Stimulated activated CD8-positive, alpha-beta memory T cell treated with anti-CD3 and anti-CD28 coated beads, Interleukin-15, amount 100 ng/mL, for 24 hours (primary cell): ENCODE results near the gene TPMT.
A peak's percentile ranks its signal among the peaks of the same experiment; 100 is the strongest.
"Not testable (repeated sequence)": the region's sequence is repeated elsewhere in the genome, so short reads cannot be mapped to it uniquely, and the experiment has no call there.

Source experiments
- DNase-seq: peaks from one replicate; pipeline ENCODE4 v3.0.0-alpha.2; 2020; ENCODE audit warnings: low read depth

The TPMT gene

DNA sequence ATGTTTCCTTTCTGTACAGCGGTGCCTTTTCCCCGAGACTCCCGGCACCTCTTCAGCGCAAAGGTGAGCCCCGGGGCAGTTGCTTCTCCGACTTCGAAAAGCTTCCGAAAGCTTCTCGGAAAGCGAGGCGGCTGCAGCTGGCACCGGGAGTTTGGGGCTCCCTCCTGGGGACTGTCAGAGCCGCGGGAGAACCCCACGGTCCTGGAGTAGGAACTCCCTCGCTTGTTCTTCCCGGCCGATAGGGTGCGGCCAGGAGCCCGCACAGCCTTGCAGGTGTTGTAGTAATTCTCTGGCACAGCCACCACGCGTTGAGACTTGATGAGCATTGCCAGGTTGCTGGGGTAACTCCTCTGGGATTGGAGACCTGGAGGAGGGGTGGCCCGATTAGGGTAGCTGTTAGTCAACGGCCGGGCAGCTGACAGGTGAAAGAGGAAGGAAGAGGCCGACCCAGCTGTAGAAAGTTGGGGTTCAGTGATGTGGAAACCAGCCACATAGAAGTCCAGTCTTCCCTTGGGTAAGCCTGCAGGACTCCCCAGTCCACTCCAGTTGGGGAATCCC lies 1.1 kb upstream of the TPMT start:
- no peak for DNase-seq

DNA sequence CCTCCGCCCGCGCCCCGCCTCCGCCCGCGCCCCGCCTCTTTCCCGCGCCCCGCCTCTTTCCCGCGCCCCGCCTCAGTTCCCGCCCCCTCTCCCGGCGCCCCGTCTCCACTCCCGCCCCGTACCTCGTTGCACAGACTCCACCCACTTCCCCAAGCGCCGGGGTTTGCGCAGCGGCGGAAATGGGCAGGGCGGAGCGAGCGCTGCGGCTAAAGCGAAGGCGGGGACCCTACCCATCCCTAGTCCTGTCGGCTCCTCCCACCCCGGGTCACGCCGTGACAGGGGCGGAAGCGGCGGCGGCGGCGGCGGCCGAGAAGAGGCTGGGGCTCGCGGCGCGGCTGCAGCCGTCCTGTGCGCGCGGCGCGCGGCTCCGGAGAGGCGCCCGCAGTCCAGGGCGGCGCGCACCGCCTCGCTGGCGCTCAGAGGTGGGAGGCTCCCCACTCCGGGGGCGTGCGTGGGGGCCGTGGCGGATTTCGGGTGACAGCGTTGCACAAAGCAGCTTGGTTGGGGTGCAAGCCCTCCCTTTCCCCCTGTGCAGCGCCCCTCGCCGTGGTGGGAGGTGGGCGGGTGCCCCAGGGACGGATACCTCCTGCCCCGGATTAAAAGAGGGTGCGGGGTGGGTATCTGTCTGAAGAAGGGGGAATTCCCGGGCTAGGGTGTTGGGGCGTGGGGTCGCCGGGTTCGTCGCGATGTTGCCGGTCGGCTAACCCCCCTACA lies 430 bp upstream of the TPMT start, which contains the start of gene KDM1B:
TSS of gene KDM1B (plus strand) at position 273 of the 714 bp plus-strand sequence. CDS start 4,474 bp downstream, outside the sequence.
- DNase-seq, result peak; percentile 97

DNA sequence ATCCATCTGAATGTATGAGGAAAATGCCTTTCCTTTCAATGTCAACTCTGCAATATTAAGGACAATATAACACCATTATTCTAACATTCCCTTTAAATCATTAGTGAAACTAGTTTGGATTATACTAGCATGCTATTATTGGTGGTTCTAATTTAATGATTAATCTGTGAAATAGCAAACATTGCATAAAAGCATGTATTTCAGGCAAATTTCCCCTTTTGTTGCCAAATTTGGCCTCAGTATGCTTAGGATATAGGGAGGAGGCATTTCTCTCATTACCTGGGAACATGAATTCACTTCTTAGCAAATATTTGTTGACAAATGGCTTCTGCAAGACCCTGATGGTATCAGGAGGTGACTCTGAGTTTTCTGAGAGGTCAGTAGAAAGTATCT lies 1.6 kb downstream of the TPMT start:
- DNase-seq, result no peak

DNA sequence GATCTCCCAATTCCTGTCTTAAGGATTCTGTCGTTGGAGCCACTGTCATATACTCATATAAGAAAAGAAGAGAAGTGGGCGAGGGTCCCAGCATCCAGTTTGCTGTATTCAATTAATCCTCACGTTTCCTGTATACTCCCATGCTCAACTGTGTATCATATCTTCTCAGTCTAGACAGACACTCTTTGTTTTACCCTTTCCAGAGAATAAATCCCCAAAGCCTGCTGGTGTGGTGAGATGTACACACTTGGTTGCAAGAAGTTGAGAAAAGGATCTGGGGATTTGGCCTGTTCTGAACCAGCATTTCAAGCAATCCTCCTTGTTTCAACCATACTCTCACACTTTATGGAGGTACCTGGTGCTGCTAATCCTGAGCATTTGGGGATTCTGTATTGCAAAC lies 3.1 kb downstream of the TPMT start:
- DNase-seq, result no peak

DNA sequence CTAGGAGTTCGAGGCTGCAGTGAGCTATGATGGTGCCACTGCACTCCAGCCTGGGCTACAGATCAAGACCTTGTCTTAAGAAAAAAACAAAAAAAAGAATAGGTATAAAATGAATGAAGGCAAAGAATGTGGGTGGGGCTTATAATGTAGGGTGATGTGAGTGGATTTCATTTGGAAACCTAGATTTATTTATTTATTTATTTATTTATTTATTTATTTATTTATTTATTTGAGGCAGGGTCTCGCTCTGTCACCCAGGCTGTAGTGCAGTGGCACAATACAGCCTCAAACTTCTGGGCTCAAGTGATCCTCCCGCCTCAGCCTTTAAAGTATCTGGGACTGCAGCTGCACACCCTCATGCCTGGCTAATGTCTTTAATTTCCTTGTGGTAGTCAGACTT lies 3.5 kb downstream of the TPMT start:
- not testable (repeated sequence) for DNase-seq

DNA sequence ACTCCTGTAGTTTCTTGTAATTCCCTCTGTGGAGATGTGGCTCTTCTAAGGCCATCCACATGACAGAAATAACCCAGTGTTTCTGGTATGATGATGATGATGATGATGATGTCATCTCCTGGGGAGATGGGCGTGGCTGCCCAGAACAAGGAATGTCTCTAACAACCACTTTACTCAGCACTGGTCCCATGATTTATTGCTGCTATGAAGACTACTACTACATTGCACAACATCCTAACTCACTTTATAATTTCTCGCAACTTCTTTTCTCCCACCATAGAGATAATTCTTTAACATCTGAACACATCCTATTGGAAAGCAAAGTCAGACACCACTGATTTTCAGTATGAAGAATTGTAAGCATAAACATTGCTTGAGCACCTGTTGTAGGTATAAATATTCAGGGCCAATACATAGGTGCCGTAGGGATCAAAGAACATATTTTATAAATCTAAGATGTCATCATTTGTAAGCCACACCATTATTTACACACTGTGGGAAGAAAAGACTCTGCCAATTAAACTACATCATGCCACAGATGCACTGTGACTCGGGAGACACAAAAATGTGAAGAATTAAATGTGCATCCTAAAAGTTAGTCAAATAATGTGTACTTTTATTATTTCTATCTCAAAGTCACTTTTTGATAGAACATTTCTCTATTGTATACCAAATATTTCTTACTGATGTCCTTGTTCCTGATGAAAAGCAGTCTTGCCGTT lies 6.4 kb downstream of the TPMT start:
- no peak for DNase-seq

DNA sequence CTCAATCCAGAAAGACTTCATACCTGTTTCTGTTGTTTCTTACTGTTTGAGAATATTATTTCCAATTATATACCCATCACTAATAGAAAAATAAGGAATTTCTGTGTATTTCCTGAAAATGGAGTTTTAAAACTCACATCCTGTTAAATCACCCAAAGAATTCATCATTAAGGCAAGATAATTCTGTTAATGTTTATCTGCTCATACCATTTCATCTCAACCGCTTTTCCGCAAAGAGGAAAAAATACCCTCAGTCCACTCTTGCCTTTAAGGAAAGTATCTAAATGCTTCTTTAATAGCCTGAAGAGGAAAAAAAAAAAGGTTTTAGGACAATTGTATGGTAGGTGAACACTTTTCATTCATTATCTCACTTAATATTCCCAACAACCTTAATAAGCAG lies 7.3 kb downstream of the TPMT start:
- DNase-seq, result no peak

DNA sequence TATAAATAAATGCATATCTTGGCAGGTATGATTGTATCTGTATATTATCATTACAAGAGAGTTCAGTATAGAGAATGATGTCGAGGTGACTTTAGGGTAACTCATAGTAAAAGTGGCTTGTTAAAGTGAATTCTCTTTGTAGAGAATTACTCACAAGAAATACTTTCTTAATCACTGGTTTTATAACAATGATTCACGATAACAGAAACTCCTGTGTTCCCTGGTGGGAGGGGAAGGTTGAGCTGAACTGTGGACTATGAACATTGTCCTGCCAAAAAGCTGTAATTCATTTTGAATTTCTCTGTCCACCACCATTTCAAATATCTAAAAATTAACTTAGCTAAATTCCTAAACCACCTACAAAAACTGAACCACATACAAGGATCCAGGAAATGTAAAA lies 7.7 kb downstream of the TPMT start:
- no peak for DNase-seq

DNA sequence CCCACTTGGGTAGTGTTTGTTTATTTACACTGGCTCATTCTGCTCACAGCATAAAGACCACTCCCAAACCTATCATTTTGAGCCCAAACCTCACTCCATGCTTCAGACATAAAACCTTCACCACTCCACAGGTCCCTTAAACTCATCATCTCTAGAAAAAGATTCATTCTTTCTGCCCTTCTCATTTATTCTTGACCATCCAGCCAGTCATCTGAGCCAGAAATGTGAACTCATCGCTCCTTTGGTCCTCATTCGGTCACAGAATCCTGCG lies 12.4 kb downstream of the TPMT start:
- DNase-seq, result no peak

DNA sequence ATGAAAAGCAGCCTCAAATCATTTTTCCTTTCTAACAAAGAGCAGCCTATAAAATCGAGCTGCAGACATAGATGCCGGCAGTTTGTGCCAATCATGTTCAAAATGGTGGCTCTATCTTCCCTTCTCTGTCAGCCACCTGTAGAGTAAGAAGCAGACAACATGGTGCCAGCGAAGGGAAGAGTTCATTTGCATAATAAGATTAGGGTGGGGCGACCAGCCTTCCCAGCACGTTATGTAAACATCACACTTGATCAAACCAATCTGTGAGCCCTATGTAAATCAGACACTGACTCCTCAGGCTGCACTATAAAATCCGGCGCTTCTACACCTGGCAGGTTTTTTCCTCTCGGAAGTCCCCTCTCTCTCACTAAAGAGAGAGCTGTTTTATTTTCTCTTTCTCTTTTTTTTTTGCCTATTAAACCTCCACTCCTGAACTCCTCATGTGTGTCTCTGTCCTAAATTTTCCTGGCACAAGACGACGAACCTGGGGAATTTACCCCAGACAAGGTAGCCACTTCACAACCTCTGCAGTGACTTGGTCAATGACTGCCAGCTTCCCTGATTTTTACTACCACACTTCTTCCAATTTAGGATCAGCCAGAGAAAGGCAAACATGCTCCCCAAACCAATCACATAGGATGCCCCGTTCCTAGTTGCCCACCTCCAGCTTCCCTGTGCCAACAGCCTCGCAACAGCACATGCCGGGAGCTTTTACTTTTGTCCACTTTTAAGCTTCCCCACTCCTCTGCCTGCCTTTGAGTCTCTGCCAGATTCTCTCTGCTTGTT lies 12.9 kb downstream of the TPMT start:
- DNase-seq, result no peak

DNA sequence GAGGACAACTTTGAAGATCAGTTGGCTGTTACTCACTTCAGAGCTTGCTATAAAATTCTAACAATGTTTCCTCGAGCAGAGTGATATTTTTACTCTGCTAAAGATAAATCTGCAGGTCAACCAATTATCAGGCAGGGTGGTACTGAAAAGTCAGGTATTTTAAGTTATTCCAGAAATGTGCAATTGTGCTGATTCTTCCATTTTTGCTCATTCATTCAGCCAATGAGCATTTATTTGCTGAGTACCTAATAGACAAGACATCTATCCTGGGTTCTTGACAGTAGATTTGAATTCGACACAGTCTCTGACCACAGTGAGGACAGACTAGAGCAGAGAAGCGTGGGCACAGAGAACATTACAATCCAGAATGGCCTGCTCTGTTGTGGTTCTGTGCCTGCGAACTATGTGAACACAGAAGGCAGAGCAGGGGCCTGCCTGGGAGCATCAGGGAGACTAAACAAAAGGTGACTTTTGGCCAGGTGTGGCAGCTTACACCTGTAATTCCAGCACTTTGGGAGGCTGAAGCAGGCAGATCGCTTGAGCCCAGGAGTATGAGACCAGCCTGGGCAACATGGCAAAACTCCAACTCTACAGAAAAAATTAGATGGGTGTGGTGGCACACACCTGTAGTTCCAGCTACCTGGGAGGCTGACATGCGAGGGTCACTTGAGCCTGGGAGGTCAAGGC lies 14.8 kb downstream of the TPMT start:
- no peak for DNase-seq

DNA sequence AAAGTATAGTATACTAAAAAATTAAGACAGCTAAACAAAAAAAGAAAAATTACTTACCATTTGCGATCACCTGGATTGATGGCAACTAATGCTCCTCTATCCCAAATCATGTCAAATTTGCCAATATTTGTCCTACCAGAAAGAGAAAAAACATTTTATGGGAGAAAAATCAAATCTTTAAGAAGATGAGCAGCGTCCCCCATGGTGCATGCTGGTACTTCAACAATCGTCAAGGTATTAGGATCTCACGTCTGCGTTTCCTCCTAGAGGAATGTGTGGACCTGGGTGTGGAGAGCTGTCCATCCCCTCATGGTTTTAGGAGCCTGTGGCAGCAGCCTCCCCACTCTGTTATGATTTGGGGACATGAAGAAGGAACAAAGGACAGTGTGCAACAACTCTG lies 16.0 kb downstream of the TPMT start:
- DNase-seq, result no peak

DNA sequence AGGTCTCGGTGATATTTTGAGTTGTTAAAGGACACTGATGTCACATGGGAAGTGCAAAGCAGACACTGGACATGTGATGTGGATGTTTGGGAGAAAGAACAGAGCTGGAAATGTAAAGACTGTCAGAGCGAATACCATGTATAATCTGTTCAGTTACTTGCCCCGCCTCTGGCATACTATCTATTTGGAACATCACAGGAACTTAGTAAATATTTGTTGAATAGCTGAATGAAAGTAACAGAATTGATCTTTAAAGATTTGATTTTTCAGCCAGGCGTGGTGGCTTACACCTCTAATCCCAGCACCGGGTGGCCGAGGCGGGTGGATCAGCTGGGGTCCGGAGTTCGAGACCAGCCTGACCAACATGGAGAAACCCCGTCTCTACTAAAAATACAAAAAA lies 18.6 kb downstream of the TPMT start:
- DNase-seq, result no peak

DNA sequence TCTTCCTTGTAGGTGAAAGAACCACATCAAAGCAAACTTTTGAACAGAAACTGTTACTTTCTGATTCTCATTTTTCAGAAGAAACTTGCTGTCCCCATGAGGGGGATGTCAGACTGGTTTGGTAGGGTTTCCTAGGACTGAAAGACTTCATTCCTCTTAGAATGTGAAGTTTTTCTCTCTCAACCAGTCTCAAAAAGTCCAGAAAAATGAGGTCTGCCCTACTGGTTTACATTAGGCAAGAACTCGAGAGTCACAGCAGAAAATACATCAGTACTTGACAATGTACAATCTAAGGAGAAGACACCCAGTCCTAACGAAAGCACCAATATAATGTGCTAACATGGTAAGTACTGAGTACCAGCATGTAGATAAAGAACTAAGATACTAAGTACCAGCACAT lies 19.7 kb downstream of the TPMT start:
- no peak for DNase-seq

DNA sequence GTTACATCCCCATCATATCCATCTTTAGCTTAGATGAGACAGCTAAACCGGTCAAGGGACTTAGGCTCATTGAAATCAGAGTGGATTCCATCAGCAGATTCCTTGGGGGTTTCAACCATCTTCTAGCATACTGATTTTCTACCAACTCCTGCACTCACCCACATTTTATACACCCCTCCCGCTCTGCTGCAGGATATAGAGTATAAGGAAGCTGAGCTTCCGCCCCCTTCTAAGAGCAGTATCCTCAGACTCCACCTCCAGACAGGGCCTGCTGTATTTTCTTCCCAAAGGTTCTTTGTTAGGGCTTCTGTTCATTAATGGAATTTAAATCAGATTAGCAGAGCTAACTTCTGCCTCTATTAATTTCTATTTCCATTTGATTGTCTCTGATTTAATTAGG lies 22.5 kb downstream of the TPMT start:
- DNase-seq, result no peak

DNA sequence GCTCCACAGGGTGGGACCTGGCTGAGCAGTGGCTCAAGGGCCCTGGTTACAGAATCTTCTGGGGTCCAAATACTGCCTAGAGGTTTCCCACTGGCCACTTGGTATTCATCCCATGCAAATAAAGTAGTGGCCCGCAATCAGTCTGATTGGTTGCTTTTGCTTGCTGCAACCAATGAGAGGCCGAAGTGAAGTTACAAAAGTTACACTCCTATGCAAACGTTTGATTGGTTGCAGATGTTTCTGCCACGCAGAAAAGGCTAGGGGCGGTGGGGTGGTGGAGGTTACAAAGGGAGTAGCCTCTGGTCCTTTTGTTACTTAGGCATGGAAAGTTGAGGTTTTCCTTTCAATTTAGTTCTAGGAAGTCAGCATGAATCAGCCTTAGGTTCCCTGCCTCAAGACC lies 28.8 kb downstream of the TPMT start:
- no peak for DNase-seq

DNA sequence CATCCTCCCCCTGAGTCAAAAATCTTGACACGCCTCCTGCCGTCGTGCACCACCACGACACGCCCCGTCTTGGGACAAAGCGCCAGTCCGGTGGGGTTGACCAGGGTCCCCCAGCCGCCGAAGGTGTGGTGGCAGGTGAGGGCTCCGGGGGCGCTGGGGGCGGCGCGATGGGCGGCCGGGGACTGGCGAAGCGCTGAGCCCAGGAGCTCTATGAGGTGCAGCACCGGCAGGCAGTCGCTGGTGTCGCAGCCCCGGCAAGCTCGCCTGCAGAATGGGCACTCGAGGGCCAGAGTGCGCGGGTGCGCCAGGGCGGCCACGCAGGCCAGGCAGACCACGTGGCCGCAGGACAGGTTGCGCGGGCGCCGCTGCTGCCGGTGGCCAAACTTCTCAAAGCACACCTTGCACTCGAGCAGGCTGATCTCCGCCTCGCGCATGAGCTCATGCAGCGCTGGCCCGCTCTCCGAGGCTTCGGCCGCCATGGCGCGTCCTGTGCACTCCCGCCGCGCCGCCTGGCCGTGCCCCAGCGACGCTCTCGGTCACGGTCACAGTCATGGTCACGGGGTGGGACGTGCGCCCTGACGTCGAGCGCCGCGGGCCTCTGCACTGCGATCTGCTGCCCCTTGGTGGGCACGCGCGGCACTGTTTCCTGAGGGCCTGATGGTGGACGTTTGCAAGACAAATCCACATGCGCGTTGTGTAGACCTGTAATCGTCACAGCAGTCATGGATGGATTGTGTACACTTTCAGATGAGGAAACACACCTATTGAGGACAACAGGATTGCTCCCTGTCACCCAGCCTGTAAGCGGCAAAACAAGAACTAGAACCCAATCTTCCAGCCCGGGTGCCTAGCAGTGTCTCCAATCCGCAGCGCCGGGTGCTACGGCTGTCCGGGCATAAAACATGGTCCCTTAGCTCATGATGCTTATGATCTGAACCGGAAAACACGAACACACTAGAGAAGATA lies 32.5 kb downstream of the TPMT start, which contains the start of gene NHLRC1:
TSS of gene NHLRC1 (minus strand) at position 550 of the 966 bp plus-strand sequence. CDS start at position 479, 71 bp downstream.
- DNase-seq, result peak; percentile 41

DNA sequence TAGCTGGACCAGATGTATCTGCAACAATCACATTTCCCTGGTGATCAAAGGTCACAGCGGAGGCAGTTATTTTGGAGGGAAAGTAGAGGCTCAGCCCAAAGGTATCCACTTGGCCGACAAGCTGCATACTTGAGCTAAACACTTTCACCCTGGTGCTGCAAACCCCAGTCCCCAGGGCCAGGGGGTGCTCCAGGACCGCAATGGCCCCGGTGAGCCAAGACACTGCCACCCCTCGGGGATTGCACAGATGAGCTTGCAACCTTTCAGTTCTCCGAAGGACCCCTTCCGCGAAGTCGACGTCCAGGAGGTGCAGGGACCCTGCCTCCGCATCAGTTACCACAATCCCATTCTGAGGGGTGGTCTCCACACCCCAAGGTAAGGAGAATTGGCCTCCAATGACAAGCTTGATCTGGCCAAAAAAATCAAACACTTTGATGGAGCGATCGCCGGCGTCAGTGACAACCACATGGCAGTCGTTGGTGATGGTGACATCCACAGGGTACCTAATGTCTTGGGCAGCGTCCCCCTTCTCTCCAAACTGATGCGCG lies 33.2 kb downstream of the TPMT start:
- DNase-seq, result no peak

DNA sequence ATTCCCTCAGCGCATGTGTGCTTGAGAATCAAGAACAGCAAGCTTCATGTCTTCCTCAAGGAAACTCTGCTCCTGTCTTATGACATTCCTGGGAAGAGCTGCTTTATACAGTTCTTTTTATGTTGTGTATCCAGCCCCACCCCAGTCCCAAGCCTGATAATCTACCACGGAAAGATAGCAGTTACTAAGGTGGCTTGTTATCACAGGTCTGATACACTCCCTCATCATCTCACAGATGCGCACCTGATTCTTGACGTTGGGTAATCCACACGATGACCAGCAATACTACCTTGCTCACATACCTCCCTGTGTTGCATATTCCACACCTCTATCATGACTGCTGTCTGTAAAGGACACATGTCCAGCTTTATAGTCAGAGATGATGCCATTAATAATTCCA lies 35.6 kb downstream of the TPMT start:
- no peak for DNase-seq

DNA sequence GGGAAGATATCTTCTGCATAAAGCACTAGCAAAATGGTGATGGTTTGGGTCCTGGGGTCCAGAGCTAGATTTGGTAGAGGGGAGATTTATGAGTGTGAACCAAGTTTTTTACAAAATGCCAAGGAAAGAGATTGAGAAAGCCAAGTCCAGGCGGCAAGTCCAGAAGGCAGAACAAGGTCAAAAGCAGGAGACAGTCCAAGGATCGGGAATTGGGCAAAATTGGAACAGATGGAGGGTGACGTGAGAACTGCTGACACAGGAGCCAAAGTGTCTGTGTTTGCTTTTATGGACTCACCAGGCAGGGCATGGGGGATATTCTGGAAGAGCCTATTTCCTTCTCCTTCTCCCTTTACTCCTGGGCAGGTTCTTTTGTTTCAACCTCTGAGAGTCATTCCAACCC lies 36.5 kb downstream of the TPMT start:
- no peak for DNase-seq

DNA sequence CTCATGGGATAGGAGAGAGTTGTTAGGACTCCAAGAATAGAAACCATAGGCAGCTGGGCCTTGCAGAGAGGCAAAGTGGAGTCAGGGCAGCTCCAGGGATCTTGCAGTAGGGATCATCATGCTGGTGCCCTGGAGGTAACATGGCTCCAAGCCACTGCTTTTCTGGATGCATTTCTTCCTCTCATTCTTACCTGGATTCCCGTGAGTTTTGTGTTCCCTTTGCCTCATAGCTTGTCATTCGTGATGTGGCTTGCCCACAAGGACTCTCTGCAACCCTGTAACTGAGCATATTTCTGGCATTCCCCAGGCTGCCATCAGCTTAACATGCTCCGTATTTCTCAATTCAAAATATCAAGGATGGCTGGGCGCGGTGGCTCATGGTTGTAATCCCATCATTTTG lies 37.7 kb downstream of the TPMT start:
- no peak for DNase-seq
